GM18873 (cell line): ENCODE measurements around the gene DICER1.
"Not testable (repeated sequence)": the region's sequence is repeated elsewhere in the genome, so short reads cannot be mapped to it uniquely, and the experiment has no call there.

Source experiments
- ATAC-seq: cut with Tn5 transposase; IDR thresholded peaks from one replicate; pipeline ENCODE4 v1.9.1; 2021; ENCODE audit warnings: mild to moderate bottlenecking, moderate library complexity, moderate number of reproducible peaks; ENCODE audit not compliant: unreplicated experiment, low FRiP score

DICER1 gene

DNA sequence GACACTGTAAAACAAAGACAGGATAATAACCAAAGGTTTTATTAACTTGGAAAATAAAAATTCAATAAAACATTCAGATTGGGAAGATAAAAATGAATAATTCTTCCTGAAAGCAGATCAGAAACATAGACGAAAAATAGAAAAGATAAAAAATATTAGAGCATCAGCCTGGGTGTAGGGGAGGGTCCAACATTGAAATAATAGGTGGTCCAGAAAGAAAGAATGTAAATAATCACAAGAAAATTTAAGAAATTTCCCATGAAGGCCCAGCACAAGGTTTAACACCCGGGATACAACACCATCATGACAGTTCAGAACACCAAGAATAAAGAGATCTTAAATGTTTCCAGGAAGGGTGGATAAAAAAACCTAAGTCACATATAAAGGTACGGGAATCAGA is 31.1 kb upstream of the DICER1 start:
- no peak for ATAC-seq

DNA sequence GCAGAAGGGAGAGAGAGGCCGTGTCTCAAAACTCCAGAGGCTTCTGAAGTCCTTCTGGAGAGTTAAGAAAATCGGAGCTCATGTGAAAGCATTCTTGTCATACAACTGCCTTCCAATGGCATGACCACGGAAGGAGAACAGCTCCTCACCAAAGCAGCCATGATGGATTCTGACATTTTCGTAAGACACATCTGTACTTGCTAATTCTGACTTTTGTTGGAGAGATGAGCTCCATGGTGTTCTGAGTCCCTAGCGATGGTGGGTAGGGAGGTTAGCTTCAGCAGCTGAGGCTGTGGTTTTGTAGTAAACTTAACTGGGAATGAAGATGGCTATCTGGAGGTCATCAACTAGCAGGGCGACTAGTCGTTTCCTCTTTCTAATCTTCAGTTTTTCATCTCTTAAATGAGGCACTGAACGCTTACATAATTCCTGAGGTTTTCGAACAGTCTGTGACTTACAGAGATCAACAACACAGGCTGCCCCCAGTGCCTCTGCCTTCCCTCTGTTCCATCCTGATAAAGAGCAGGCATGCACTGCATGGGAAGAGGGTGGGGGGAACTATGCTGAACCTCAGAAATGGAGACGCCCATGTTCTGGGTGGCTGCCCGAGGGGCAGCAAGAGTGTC is 28.6 kb upstream of the DICER1 start:
- ATAC-seq, result no peak

DNA sequence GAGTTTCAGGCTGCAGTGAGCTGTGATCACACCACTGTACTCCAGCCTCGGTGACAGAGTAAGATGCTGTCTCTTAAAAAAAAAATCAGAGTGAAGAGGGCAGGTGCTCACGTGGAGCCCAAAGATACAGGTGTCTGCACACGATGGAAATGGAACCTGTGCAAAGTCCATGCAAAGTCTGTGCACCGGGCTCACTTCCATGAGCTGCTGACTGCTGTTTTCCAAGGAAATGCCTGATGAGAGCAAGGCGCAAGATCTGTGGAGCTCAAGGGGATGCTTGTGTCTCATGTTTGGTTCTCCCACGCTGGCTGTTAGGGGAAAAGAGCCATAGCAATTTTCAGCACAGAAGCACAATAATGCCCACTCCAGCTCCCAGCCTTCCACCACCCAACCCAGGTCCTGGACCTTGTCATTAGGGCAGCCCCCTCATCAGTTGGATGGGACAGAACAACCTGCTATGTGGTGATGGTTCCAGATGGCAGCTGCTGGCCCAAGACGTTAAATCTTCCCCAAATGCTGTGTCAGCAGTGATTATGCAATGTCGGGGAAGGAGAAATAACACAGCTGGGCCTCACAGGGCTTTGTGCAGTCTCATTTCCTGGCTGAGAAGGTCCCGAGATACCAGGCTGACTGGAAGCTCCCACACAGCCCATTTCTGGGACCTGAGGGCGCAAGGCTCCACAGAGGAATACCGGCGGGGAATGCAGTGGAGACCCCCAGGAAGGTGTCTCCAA is 27.9 kb upstream of the DICER1 start:
- no peak for ATAC-seq

DNA sequence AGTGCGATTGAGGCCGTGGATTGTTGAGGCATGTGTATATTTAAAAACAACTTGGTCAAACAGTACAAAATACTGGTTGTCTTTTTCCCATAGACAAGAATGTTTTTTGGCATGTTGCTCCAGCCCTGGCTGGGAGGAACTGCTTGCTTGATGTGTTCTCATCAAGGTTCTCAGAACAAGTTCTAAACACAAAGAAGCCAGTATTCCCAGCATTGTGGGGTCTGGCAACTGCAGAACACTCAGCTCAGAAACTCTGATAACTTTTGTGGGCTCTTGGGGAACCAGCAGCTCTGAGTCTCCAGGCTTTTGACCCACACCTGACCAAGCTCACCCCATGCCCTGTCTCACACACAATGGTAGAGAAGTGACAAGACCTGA is 27.1 kb upstream of the DICER1 start:
- ATAC-seq, result no peak

DNA sequence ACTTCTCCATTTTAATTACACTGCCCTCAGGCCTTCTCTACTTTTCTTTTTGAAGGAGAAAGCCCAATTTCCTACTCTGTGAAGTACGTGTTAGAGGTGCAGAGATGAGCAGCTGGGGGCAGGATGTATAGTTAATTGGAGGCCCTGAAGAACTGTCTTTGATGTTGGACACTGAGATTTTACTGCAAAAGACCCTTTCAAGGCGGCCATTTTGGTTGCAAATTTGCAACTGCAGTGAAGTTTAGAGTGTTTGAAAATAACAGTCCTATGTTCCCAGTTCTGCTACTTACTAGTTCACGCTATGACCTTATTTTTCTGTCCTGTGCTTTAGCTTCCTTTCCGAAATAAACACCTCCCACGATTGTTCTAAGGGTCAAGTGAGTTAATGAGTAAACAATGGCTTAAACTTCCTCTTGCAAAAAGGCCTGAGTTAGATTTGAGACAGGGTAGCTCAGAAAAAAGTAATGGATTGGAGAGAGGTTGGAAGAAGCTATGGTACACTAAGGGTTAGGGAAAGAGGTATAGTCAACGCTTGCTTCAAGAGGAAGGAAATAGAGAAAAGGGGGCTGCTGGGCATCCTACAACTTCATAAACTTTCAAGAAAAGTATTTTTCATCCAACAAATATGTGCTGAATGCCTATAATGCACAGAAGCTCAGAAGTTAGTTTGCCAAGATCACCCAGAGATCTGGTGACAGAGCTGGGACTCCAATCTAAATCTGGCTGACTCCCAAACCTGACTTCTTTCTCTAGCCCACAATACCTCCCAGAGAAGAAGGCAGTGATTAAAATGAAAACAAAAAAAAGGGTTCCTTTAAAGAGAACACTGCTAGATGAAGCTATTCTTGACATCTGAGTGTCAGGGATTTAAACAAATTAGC is 26.4 kb upstream of the DICER1 start:
- no peak for ATAC-seq

DNA sequence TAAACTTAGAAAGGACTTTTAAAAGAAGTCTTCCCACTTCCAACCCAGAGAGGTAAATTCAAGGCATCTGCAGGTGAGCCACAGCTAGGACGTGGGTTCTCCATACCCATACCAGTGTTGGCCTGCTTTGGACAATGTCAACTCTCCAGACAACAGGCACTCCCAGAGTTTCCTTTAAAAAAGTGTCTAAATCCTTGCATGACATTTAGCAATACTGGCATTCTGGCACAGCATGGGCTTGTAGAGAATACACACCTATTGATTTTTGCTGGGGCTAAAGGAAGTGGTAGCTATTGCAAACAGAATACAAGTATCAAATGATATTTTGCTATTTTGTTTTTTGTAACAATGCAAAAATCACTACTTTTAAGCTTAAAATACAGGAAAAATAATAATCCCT is 25.8 kb upstream of the DICER1 start:
- ATAC-seq, result no peak

DNA sequence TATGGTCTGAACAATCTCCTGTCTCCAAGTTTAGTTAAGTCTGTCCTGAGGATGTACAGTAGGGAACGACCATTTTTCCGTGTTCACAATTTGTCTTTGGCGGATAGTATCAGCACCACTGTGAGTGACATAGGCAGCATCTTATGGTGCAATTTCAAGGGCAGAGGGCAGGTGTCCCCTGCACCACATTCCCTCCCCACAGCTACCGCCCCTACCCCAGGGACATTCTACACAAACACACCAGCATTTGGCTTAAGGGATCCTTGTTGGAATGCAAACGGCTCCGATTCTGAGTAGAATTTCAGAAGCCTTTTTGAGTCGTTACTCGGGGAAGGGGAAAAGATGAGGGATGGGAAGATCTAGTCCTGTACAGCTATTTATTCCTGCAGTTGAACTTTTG is 25.1 kb upstream of the DICER1 start:
- ATAC-seq, result no peak

DNA sequence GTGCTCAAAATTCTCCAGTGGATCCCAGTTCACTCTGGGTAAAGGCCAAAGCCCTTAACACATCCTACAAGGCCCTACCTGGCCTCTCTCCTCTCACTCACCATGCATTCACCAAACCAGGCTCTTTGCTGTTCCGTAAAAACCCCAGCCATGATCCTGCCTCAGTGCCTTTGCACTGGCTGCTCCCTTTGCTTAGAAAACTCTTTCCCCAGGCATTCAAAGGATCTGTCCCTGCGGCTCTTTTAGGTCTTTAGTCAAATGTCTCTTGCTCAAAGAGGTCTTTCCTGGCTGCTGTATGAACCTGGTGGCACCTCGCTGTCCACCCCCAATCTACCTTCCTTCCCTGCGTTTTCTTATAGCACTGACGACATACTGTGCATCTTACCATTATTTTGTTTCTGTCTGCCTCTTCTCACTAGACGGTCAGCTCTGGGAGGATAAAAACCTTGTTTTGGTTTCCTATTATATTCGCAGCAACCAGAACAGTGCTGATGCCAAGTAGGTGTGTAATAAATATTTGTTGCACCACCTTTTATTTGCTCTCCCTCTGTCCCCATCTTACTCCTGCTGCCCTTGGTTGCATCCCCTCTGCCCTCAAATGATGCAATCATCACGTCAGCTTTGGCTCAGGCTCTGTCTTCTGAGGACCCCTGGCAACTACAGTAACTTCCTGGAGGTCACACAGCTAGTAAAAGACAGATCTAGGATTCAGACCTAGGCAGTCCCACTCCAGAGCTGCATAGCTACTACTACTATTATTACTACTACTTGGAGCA is 23.8 kb upstream of the DICER1 start:
- ATAC-seq, result no peak

DNA sequence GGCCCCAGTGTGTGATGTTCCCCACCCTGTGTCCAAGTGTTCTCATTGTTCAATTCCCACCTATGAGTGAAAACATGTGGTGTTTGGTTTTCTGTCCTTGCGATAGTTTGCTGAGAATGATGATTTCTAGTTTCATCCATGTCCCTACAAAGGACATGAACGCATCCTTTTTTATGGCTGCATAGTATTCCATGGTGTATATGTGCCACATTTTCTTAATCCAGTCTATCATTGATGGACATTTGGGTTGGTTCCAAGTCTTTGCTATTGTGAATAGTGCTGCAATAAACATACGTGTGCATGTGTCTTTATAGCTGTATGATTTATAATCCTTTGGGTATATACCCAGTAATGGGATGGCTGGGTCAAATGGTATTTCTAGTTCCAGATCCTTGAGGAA is 18.3 kb upstream of the DICER1 start:
- ATAC-seq, result not testable (repeated sequence)

DNA sequence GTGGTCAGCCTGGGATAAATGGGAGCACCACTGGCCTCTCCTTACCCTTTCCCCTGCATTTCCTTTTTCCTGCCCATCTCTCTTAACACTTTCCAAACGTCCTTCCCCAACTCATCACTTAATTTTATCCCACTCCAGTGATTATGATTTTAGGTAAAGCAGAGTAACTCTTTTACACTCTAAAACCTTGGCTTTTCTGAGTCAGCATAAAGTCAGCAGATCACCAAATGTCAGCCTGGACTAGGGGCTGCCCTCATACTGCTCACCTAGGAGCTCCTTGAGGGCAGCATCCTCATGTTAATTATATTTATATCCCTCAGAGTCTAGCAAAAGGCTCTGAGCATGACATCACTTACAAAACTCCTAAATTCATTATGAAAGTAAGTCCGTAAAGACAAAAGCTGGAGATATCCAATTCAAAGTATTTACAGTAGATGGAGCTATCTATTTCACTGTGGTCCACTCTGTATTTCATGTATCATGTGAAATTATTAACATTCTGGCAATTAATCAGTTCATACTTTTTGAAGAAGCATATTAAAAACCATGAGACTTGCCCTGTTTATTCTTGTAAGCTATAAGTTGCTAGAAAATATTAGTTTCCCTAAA is 17.0 kb upstream of the DICER1 start:
- ATAC-seq, result no peak

DNA sequence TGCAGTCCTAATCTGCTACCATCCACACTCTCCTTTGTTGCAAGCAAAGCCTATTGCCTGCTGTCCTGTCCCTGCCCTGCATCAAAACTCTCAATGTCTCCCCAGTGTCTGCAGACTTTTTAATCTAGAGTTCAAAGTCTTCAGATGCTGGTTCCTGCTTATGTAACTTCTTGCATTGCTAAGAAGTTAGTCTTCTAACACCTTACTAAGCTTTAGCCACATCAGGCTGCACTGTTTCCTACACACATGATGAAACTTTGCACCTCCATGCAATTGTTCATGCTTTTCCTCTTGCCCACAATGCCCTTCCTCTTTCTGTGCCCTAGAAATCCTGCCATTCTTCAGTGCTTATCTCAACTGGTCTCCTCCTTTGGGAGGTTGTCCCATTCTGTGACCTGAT is 16.2 kb upstream of the DICER1 start:
- no peak for ATAC-seq

DNA sequence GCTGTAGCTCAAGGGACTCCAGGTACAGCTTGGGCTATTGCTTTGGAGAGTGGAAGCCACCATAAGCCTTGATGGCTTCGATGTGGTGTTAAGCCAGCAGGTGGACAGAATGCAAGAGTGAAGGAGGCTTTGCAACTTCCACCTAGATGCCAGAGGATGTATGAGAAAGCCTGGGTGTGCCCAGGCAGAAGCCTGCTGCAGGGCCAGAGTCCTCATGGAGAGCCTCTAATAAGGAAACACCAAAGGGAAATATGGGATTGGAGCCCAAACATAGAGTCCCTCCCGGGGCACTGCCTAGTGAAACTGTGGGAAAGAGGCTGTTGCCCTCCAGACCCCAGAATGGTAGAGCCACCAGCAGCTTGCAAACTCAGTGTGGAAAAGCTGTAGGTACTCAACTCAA is 9.8 kb upstream of the DICER1 start:
- no peak for ATAC-seq

DNA sequence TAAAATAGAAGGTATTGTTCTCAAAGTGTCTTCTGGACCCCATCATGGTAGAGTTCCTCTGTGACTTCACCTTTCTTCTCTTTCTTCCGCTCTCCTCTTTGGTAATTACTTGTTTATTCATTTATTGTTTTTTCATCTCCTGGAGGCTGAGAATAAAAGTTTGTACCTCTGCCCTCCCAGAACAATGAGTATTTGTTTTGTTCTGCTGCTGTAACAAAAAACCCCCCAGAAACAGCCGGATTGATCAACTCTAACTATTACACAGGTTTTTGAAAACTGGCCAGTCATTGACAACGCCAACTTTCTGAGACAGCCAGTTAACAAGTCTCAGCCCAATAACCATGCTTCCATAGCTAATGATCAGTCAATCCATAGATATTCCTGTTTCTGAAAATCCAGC is 8.2 kb upstream of the DICER1 start:
- no peak for ATAC-seq

DNA sequence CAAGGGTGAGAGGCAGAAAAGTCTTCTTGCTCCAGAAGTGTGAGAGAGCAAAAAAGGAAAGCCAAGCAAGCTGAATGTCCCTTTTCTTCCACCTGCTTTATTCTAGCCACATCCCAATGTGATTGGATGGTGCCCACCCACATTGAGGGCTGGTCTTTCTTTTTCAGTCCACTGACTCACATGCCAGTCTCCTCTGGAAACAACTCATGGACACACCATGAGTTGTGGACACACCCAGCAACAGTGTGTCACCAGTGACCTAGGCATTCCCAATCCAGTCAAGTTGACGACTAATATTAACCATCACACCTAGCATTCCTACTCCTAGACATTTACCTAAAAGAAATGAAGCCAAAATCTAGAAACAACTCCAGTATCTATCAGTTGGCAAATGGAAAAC is 7.2 kb upstream of the DICER1 start:
- no peak for ATAC-seq

DNA sequence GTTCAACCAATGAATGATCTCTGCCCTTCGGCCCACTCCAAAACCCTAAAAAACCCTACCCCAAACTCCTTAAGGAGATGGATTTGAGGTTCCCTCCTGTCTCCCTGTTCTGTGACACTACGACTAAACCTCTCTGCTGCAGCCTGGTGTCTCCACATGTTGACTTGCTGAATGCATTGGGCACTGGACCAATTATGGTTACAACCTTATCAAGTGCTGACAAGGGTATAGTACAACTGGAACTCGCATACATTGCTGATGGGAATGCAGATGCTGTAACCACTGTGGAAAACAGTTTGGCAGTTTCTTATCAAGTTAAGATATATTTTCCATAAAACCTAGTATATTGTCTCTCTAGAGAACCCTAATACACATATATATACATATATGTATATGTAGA is 6.3 kb upstream of the DICER1 start:
- ATAC-seq, result no peak

DNA sequence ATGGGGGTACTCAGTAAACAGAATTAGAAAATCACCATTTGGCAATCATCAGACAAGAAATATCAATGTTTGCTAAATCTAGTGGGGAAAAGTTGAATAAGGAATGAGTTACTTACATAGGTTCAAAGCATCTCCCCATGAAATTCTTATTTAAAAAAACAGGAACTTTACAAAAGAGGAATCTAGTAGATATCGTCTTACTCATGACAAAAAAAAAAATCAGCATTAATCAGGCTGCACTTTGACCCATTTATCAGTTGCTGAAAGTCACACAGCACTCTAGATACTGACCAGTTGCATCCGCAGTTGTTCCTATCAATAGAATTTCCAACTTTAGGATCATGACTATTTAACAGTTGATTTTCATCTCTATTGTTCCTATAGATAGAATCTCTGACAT is 5.8 kb upstream of the DICER1 start:
- ATAC-seq, result no peak

DNA sequence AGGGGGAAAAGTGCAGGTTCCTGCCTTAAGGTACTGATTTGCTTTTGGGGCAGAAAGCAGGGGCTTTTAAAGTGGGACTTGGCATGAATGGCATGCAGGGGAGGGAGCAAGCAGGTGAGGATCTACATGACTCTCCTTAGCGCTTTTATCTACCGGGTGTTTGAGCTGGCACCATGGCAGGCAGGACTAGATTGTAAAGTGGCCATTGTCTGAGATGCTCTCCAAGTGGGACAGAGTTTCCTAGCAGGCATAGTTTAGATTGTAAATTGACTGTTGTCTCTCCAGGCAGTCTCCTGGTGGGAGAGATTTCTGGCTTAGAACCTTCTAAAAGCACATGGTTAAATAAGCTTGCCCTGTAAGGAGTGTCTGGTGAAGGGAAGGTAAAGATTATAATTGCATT is 5.3 kb upstream of the DICER1 start:
- no peak for ATAC-seq

DNA sequence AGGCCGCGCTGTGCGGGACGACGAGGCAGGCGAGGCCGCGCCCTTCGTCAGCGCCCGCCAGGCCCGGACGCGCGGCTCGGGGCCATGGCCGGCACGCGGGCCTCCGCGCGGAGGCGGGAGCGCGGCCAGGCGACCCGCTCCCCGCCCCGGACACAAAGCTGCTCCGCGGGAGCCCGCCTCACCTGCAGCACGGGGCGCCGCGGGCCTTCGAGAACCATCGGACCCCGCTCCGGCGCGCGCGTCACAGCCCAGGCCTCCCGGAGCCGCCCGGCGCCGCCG is 342 bp downstream of the DICER1 start:
- ATAC-seq, result peak; percentile 19

DNA sequence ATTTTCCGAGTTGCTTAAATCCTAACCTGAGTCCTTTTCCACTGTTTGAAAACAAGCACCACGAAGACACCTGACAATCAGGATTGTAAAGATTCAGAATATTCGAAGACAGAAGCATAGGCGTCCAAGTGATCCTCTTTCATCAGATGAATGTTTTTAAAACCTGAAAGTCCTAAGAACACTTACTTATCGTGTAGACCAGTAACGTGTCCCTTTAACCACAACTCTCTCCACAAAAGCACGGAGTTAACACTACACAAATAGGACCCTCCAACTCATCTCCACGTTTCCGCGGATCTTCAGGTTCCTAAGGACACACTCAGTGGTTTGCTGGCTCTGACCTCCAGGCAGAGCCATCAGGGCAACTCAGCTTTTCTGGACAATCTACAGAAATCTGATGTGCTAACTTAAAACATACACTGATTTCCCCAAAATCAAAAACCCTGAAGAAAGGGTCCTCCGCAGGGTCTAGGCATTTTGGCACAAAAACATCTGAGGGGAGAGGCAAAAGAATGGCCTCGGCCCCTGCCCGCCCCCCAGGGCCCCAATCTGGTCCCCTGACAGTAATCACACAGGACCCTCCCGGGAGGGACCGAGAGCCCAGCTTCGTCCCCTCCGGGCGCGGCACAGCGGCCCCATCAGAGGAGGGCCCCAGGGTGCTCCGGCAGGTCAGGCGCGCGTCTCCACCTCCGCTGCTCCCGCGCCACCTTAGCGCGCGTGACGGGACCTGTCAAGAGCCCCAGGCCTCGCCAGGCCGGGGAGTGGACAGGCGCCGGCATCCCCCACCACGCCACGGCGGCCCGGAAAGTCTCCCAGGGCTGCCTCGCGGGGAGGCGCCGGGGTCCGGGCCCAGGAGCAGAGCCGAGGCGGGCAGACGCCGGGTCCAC is 925 bp downstream of the DICER1 start:
- peak; percentile 18 for ATAC-seq

DNA sequence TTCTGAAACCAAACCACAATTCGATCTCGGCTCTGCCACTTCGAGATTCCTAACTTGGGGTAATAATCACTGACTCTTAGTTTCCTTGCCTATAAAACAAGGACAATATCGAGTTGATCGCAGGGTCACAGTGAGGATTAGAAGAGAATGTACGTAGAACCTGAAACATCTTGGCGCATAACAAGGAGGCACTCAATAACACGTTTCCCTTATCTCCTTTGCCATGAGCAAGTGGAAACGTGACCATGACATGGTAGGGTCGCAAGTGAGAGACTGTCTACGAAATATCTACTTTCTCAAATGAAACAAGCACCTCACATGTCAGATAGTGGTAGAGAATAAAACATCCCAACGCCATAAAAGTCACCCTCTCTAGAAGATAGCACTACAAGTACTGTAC is 2.3 kb downstream of the DICER1 start:
- ATAC-seq, result no peak
